Right atrium auricular region (tissue), 2 donors: Measurements from ENCODE around the gene GEMIN8. TPM values are rescaled to one million over a fixed set of nuclear protein-coding genes. Genes with fewer than 3 reads are reported as not detected.

Experiments
- DNase-seq: peaks from one replicate; pipeline ENCODE4 v3.0.0-alpha.2; 2019; ENCODE audit warnings: low spot score
- H3K27ac ChIP-seq, 2 donors: fragments of 200-600 bp; sonication (generic); 1 replicate in 1 of 2; 2 replicates in 1 of 2; pipeline ENCODE4 v1.5.1; 2016 to 2019
- H3K27me3 ChIP-seq, 2 donors: fragments of 200-600 bp; sonication (generic); one replicate each; pipeline versions ENCODE4 v1.5.1 to v1.6.0; 2017 to 2019
- H3K36me3 ChIP-seq: fragments of 200-600 bp; sonication (generic); one replicate; pipeline ENCODE4 v1.5.1; 2016
- H3K4me1 ChIP-seq, 2 donors: fragments of 200-600 bp; sonication (generic); one replicate each; pipeline versions ENCODE4 v1.5.1 to v1.6.0; 2017 to 2019
- H3K4me3 ChIP-seq, 2 donors: fragments of 200-600 bp; sonication (generic); 1 replicate in 1 of 2; 2 replicates in 1 of 2; pipeline ENCODE4 v1.5.1; 2017 to 2019; ENCODE audit warnings: mild to moderate bottlenecking in 1 of 2, moderate library complexity in 1 of 2
- H3K9me3 ChIP-seq, 2 donors: fragments of 200-600 bp; sonication (generic); one replicate each; pipeline ENCODE4 v1.5.1; 2019
- CTCF ChIP-seq, 2 donors: fragments of 200-600 bp; sonication (generic); IDR thresholded peaks; one replicate each; pipeline ENCODE4 v1.5.1; 2019; ENCODE audit warnings: antibody characterized with exemption in 2 of 2
- total RNA-seq, 2 donors: library from RNA; depleted of rRNA; stranded (reverse); fragments of >200 nt; gene quantifications; one replicate each; pipeline ENCODE4 v1.1.0, GENCODE V29; 2016

Gene GEMIN8, protein sequence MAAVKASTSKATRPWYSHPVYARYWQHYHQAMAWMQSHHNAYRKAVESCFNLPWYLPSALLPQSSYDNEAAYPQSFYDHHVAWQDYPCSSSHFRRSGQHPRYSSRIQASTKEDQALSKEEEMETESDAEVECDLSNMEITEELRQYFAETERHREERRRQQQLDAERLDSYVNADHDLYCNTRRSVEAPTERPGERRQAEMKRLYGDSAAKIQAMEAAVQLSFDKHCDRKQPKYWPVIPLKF
- total RNA-seq = 10 to 100 TPM in 1 of 2 donors, 1 to 10 TPM in 1; 7.6 to 12.8 TPM

DNA sequence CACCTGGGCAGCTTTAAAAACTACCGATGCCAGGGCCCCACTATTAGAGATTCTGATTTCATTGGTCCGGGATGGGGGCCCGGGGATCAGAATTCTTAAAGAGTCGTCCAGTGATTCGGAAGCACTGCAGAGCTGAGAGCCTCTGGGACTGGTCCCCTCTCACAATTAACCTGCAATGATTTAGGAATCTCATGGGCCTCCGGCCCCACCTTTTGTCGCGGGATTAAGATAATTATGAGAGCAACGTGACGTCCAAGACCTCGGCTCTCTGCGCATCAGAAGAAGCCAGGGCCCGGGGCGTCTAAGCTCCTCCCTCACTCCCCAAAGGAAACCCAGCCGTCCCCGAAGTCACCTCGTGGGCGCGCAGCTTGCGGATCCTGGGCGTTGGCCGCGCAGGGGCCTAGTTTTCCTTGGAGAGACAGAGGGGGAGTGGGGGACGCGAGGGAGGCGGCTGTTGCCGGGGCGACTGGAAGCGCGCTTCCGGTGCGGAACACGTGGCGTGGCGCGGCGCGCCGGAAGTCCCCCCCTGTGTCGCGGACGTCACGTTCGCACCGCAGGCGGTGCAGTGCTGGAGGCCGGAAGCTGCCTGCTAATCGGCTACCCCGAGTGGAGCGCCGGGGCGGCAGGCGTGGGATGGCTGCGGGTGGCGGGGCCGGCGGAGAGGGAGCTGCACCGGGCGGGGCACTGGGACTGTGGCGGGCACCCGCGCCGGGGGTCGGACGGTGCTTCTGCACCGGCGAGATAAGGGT, at the start of gene GEMIN8:
Gene GEMIN8, minus strand, starts transcription at position 468 of the 749 bp plus-strand sequence. CDS start 8,414 bp downstream, outside the sequence.
- no peaks in the 10 kb centered on the region for H3K9me3 ChIP-seq
- no peaks in the 10 kb centered on the region for H3K36me3 ChIP-seq
- H3K27ac ChIP-seq = peak within 1 kb of the TSS; percentile 75 to 76
- peak; percentile 86 for DNase-seq
- H3K4me1 ChIP-seq = peaks cover 0 to 20% of the 10 kb centered on the region in 2 donors
- peak within 1 kb of the TSS; percentile 54 to 65 for H3K4me3 ChIP-seq
- no peak for TF ChIP-seq CTCF (IDR thresholded peaks at IDR 0.05)
- H3K27me3 ChIP-seq = no peaks in the 10 kb centered on the region

DNA sequence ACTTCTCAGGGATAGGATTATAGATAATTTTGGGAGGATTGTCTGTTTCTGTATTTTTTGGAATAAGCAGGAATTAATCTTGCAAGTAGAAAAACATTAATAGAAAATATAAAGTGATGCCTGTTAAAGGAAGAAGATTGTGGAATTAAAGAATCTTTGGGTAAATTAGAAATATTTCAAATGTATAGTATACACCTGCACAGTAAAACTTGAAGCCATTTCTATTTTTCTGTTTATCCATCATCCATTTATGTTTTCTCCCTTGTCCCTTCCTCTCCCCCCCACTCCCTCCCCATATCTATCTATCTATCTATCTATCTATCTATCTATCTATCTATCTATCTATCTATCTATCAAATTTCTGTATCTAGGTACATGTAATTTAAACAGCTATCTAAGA, 46.9 kb upstream of the GEMIN8 start:
- no peaks in the 10 kb centered on the region for H3K36me3 ChIP-seq
- no peaks in the 10 kb centered on the region for H3K27me3 ChIP-seq
- H3K27ac ChIP-seq = no peak overlapping the region
- TF ChIP-seq CTCF (IDR thresholded peaks at IDR 0.05) = no peak
- H3K9me3 ChIP-seq = no peaks in the 10 kb centered on the region
- no peak overlapping the region for H3K4me3 ChIP-seq
- no peak for DNase-seq
- H3K4me1 ChIP-seq = no peaks in the 10 kb centered on the region

DNA sequence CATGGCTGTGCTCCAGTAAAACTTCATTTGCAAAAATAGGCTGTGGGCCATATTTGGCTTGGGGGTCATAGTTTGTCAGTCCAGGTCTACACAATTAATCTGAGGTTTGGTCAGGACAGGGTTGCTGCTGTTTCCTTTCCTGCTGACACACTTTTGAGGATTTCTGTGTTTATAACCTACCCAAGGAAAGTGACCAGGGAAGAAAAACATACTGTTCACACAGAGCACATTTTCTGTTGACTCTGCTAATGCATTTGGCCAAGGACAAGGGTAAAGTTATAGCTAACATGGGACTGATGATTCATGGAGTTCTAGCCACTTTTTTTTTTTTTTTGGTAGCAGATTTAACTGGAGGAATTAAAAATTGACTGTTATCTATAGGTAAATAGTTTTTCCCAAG, 43.9 kb upstream of the GEMIN8 start:
- H3K36me3 ChIP-seq = no peaks in the 10 kb centered on the region
- no peaks in the 10 kb centered on the region for H3K9me3 ChIP-seq
- H3K4me3 ChIP-seq = no peak overlapping the region
- no peak overlapping the region for H3K27ac ChIP-seq
- no peak for DNase-seq
- H3K4me1 ChIP-seq = no peaks in the 10 kb centered on the region
- H3K27me3 ChIP-seq = no peaks in the 10 kb centered on the region
- TF ChIP-seq CTCF (IDR thresholded peaks at IDR 0.05) = no peak

DNA sequence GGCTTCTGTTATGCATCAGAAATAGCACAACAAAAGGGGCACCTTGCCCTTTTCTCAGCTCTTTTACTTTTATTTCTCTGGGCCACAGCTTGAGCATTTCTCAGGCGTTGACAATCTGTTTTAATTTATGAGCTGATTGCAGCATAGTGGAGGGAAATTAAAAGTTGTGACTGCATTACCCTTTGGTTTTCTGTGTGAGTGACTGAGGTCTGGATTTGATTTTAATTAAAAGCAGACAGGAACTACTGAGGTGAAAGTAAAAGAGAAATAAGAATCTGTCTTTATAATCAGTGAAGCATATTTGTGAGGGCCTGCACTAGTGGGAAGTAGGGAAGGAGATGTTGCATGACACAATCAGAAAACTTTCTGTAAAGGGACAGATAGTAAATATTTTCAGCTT, 43.4 kb upstream of the GEMIN8 start:
- no peaks in the 10 kb centered on the region for H3K36me3 ChIP-seq
- H3K4me3 ChIP-seq = no peak overlapping the region
- H3K9me3 ChIP-seq = no peaks in the 10 kb centered on the region
- no peaks in the 10 kb centered on the region for H3K27me3 ChIP-seq
- TF ChIP-seq CTCF (IDR thresholded peaks at IDR 0.05) = no peak
- no peaks in the 10 kb centered on the region for H3K4me1 ChIP-seq
- no peak overlapping the region for H3K27ac ChIP-seq
- DNase-seq = no peak

GRCh38 chrX:14065800-14066199, 36.1 kb upstream of the GEMIN8 start:
- TF ChIP-seq CTCF (IDR thresholded peaks at IDR 0.05) = no peak
- Histone ChIP-seq H3K27me3 (no peaks in the 10 kb centered on the region), H3K36me3 (no peaks in the 10 kb centered on the region), H3K4me3 (no peak overlapping the region), H3K27ac (no peak overlapping the region), H3K9me3 (no peaks in the 10 kb centered on the region), H3K4me1 (no peaks in the 10 kb centered on the region)
- DNase-seq = no peak
